Endometrium (tissue), 2 donors: ENCODE data around the gene DDX17.

Experiments used
- FAIRE-seq: peaks from 2 replicates; lab custom pipeline; 2012; peaks lifted over from hg19 to GRCh38; lab: Jason Lieb, UNC
- donor health status: control.
- donor health status: control.

The DDX17 gene

GRCh38 chr22:38465673-38466490, 40.2 kb downstream of the DDX17 start:
- FAIRE-seq = no peak

- no peak for FAIRE-seq
Observed at GRCh38 chr22:38464992-38465672, 41.0 kb downstream of the DDX17 start.

DNA sequence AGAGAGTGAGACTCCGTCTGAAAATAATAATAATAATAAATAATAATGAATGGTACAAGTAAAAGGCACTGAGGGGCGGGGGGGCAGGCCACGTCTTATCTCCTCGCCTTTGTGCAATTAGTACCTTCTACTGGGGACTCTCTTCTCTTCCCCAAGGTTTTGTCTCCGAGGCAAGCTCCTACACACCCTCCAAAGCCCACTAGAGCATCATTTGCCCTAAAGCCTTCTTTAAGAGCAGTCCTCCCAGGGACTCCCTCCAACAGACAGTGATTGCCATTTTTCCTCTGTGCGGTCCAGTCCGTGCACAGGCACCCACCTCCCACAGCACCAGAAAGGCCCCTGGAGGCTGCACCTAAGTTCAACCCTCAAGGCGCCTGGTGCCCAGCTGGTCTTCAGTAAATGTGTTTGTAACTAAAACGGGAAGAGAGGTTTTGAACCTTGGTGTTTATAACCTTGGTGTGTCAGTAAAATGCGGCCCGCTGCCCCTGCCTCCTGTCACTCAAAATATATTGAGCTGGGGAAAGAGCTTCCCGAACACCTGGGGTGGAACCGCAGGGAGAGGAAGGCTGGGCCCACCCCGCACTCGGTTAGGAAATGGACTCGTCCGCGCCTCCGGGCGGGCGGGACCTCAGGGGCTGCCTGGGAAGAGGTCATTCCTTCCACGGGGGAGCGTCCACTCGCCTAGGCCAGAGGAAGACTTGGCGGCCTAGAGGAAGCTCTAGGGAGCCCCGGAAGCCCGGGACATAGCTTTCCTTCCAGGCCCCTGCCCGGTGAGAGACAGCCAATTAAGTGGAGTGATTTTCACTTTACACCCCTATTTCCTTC, 42.9 kb downstream of the DDX17 start:
- FAIRE-seq = no peak

DNA sequence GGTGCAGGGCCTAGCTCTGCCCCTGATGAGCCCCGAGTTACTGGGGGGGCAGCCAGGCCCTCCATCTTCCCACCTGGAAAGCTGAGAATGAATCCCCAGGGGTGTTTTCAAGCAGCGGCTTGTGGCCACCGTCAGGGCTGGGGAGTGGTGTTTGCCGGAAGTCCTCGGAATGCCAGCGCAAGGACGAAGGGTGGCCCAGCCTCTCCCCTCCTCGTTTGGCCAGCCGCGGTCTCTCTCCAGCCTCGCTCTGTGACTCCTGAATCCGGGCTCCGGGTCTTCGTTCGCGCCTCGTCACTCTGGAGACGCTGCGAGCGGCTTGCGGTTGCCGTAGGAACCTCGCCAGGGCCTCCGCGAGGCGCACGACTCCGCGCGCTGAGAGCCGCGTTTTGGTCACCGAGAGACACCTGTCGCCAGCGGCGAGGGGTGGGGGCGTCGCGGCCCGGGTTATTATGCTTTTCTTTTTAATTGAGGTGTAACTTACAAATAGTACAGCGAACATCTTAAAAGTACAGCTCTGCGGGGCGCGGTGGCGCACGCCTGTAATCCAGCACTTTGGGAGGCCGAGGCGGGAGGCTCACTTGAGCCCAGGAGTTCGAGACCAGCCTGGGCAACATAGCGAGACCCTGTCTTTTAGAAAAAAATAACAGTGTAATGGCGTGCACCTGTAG, 44.6 kb downstream of the DDX17 start:
- no peak for FAIRE-seq

DNA sequence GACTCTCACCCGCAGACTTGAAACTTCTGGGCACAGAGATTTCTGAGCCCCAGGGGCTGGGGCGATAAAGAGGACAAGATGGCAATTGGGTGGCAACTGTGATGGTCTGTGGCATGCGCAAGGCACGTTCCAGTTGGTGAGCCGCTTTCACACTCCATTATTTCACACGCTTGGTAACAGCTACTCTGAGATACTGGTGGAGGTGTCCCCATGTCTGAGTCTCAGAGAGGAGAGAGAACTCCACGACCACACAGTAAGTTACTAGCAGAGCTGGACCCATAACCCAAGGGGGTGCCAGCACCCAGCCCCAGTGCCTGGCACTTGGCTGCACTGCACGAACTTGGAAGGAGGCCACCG, 45.1 kb downstream of the DDX17 start:
- no peak for FAIRE-seq

- no peak for FAIRE-seq
Observed at GRCh38 chr22:38460426-38460840, 45.7 kb downstream of the DDX17 start.

- FAIRE-seq = no peak
Observed at GRCh38 chr22:38456841-38457699, 49.0 kb downstream of the DDX17 start.

DNA sequence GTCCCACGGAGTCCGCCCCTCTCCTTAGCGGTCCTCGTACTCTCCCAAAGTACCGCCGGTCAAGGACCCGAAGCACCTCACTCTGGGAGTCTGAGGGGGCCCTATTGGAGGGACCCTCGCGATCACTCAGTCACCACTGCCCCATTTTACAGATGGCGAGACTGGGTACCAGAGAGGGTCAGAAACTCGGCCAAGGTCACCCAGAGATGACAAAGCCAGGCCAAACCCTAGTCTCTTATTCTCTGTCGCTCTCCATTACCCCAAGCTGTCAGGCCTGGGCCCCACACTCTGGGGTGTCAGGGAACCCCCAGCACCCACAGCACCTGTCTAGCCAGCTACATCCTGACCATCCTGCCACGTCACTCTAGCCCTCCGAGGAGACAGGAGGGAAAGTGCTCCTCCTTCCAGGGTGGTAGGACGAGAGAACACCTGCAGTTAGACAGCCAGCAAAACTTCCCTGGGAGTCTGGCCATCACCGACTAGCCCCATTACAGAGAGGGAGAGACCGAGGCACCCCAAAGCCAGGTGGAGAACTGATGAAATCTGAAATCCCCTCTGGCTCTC, 49.8 kb downstream of the DDX17 start:
- no peak for FAIRE-seq

DNA sequence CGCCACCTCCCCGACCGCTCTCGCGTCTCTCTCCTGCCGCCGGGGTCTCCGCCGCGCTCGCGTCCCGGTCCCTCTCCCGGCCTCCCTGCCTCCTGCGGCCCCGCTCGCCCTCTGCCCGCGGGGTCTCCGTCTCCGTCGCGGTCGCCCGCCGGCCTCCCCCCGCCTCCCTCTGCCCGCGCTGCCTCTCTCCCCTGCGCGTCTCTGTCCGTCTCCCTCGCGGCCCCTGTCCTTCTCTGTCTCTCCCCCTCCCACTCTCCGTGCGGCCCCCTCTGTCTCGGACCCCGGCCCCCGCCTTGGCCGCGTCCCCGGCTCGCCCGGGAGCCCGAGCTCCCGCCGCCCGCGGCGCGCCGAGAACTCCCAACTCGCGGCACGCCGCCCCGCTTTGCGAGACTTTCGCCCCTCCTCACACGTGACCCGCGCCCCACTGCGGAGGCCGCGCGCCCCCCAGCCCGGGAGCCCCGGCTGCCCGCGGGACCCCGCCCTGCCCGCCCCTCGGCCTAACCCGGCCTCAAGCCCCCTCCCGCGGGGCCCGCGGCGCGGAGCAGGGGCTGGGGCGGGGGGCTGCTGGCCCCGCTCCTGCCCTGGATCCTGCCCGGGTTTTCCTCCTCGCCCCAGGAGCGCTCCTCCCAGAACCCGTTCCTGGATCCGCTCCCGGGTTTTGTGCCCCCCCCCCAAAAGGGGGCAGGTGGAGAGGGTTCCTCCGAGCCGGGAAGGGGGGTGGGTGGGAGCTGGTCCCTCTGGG, 50.4 kb downstream of the DDX17 start:
- FAIRE-seq = no peak

GRCh38 chr22:38455076-38455529, 51.0 kb downstream of the DDX17 start, which contains the start of gene KCNJ4:
TSS of gene KCNJ4 (minus strand) at chr22:38455199. CDS start at chr22:38428132, 27,067 bp downstream.
- no peak for FAIRE-seq

- FAIRE-seq = no peak
Observed at GRCh38 chr22:38454353-38455075, 51.6 kb downstream of the DDX17 start.

DNA sequence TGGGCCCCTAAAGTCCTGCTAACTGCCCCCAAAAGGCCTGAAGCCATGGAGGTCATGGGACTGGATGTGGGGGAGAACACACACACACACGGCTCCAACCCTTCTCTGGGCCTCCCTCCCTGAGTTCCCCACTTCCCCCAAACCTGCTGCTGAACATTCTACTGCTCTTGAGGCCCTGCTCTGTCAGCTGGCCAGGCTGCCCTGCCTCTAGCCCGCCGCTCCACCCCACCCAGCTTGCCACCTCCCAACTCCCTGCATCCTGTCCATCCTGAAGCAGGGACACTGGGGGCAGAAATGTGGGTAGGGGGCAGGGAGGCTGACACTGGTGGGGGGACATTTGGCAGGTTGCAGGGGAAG, 52.1 kb downstream of the DDX17 start:
- FAIRE-seq = no peak

GRCh38 chr22:38453066-38453672, 52.9 kb downstream of the DDX17 start:
- FAIRE-seq = no peak

DNA sequence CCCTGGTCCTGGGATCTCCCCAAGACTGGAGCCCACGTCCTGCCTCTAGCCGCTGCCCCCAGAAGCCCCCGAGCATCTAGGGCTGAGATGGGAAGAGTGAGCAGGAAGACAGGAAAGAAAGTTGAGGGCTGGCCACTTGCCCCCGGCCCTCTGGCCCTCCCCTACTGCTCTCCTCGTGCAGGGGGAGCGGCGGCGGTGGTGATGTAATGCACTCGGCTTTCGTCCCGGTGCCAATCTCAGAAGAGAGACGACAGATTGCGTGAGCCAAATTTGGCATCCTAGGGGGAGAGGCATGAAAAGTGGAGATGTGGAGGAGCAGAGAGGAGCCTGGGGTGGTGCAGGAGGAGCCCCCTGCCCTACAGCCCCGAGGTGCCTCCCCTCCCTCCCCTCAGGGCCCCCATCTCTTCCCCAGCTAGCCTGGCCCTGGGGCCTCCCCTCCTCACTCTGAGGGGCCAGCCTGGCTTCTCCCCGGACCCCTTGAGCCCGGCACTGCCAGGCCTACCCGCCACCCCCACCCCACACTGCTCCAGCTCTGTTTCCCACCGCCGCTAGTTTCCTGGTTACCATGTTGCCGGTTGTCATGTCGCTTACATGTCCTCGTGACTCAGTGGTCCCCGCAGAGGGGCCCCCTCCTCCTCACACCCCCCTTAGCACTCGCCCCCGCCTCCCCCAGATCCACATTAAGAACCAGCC, 53.6 kb downstream of the DDX17 start:
- FAIRE-seq = no peak

- FAIRE-seq = no peak
Observed at GRCh38 chr22:38451864-38452263, 54.2 kb downstream of the DDX17 start.

DNA sequence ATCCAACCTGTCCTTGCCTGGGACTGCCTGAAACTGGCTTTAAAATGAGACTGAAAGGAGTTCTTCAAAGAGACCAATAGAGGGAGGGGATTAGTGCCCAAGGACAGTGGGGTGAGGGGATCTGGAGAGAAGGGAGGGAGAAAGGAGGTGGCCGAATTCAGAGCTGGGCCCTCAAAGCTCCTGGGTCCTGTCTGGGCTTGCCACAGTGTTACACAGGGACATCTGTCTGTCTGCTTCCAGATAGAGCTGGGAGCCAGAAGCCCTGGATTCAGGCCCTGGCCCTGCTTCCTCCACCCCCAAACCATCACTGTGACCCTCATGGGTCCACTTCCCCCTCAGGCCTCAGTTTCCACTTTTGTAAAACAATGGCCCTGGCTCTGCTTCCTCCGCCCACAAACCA, 54.7 kb downstream of the DDX17 start:
- FAIRE-seq = no peak

DNA sequence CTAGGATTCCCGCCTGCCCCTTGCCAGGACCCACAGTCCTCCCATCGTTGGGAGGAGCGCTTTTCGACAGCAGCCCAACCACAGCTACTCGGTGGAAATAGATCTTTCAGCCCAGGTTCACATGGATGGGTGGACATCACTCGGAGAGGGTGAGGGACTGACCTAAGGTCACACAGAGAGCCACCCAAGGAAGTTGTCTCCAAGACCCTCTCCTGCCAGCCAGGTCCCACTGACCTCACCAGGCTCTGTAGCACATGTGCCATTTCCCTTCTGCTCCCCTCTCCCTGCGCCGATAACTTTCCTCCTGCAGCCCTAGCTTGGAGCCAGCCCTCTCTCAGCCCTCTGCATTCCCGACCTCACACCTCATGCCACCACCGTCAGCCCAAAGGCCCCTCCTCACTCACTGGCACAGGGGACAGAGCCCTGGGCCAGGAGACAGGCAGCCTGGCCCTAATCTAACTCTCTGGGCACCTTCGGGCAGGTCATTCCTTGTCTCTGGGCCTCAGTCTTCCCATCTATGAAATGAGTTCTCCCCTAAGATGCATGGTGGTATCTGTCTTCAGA, 55.8 kb downstream of the DDX17 start:
- FAIRE-seq = no peak

DNA sequence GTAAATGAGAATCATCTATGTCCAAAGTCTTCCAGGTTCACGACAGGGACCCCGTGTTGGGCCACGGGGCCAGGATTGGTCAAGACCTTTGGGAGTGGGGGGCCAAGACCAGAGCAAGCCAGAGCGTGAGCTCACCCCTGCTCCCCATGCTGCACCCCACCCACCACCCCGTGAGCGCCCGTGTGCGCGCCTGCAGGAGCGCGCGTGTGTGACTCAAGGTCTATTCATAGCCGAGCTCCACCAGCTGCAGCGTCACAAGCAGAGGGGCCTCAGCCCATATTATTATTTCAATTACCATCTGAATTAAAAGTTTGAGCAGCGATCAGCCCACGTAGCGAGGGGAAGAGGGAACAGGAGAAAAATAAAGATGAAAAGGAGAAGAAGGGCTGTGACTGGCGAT, 56.3 kb downstream of the DDX17 start:
- FAIRE-seq = no peak
